Large intestine (tissue), 3 donors: ENCODE measurements around the gene PGM5. TPM values are rescaled to one million over a fixed set of nuclear protein-coding genes. Genes with fewer than 3 reads are reported as not detected.
A peak's percentile ranks its signal among the peaks of the same experiment; 100 is the strongest.

Source experiments
- DNase-seq, 2 donors: peaks; one replicate each; pipeline versions ENCODE4 v3.0.0 to v3.0.0-alpha.2; 2013
- H3K27ac ChIP-seq: one replicate; pipeline ENCODE4 v1.5.1; 2013; ENCODE audit warnings: low read length
- H3K27me3 ChIP-seq: 2 replicates; pipeline ENCODE4 v1.6.1; 2013; ENCODE audit warnings: low read length; ENCODE audit not compliant: control insufficient read depth, insufficient read depth
- H3K36me3 ChIP-seq: 2 replicates; pipeline ENCODE4 v1.6.1; 2013; ENCODE audit warnings: low read length; ENCODE audit not compliant: control insufficient read depth, insufficient read depth
- H3K4me1 ChIP-seq: one replicate; pipeline ENCODE4 v1.6.1; 2013; ENCODE audit warnings: low read length; ENCODE audit not compliant: control insufficient read depth, insufficient read depth
- H3K4me3 ChIP-seq: one replicate; pipeline ENCODE4 v1.5.1; 2013; ENCODE audit warnings: low read length
- H3K9me3 ChIP-seq: one replicate; pipeline ENCODE4 v1.6.1; 2013; ENCODE audit warnings: mild to moderate bottlenecking, low read depth, low read length, moderate library complexity; ENCODE audit not compliant: control insufficient read depth
- WGBS: methylation state at CpG from one replicate; pipeline ENCODE4 v1.1.5; 2013; ENCODE audit warnings: low lambda C conversion rate; ENCODE audit not compliant: insufficient coverage; 5-methylcytosine and 5-hydroxymethylcytosine counted together
- polyA plus RNA-seq: library from polyadenylated mRNA; unstranded; fragments of 120-200 nt; gene quantifications from one replicate; pipeline ENCODE4 v1.2.1, GENCODE V29; 2013

Gene PGM5
- polyA plus RNA-seq, 1 donor: 26.4 TPM

DNA sequence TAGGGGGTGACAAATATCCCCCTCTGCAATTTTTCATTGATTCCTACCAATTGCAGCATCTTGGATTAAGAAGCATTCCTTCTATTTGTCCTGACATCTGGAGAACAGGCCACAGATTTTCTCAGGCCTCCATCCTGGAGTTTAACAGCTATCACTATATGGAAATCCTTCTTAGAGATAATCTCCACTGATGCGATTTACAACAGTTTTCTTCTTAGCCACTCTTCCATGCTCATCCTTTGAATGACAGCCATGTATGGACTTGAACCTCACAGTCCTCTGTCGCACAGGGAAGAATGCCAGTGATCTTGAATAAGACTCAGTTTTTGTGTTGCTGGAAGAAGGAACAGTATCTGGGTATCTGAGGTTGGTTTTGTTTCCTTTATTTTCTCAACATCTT, 73.2 kb downstream of the PGM5 start:
- Histone ChIP-seq H3K9me3 (no peaks in the 10 kb centered on the region), H3K4me3 (no peak overlapping the region), H3K36me3 (no peaks in the 10 kb centered on the region), H3K27me3 (peaks cover 2% of the 10 kb centered on the region), H3K4me1 (no peaks in the 10 kb centered on the region), H3K27ac (no peak overlapping the region)
- no peak for DNase-seq
- WGBS: 80% methylated on average over 1 of the region's 2 CpGs

DNA sequence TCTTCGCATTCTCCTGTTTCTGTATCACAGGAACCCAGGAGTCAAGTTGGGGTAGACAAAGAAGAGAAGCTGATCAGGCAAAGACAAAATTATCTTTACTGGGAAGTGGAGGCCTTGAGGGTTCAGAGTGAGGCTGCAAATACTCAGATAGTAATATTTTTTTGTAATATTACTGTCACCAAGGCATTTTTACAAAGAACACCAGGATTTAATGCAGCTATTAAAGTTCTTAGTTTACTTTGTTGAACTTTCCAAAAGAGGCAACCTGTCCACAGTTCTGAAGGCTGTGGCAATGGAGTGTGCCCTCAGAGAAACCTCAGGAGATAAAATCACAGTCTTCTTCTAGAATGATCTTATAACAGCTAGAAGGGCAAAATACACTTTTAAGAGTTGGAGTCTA, 74.9 kb downstream of the PGM5 start:
- Histone ChIP-seq H3K9me3 (no peaks in the 10 kb centered on the region), H3K4me1 (no peaks in the 10 kb centered on the region), H3K4me3 (no peak overlapping the region), H3K36me3 (no peaks in the 10 kb centered on the region), H3K27me3 (no peaks in the 10 kb centered on the region), H3K27ac (no peak overlapping the region)
- no peak for DNase-seq
- WGBS: 100% methylated on average over 1 of the region's 1 CpG

DNA sequence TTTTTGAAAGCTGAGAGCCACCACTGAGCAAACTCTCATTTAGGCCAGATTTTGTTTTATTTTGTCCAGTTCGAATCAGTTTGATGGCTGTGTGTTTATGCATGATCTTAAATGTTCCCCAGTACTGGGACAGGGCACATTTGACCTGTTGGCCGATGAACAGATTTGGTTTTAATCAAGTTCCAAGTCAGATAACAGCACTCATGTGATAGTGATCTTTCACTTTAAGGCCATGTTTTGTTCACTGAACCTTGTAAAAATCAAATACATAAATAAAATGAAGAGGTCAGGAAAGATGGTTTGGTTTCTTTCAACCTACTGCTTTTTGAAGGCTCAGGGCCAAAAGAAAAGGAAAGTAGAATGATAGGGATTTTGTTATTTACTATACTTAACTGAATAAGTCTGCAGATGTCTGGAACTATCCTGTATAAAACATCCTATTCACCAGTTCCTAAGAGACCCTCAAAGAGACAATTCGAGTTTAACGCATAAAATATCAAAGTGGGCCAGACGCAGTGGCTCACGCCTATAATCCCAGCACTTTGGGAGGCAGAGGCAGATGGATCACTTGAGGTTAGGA, 77.2 kb downstream of the PGM5 start:
- no peaks in the 10 kb centered on the region for H3K27me3 ChIP-seq
- no CpG with 5 or more reads among the region's 6 CpGs for WGBS
- no peak overlapping the region for H3K27ac ChIP-seq
- no peak overlapping the region for H3K4me3 ChIP-seq
- H3K4me1 ChIP-seq: no peaks in the 10 kb centered on the region
- H3K36me3 ChIP-seq: no peaks in the 10 kb centered on the region
- no peaks in the 10 kb centered on the region for H3K9me3 ChIP-seq
- DNase-seq: no peak

DNA sequence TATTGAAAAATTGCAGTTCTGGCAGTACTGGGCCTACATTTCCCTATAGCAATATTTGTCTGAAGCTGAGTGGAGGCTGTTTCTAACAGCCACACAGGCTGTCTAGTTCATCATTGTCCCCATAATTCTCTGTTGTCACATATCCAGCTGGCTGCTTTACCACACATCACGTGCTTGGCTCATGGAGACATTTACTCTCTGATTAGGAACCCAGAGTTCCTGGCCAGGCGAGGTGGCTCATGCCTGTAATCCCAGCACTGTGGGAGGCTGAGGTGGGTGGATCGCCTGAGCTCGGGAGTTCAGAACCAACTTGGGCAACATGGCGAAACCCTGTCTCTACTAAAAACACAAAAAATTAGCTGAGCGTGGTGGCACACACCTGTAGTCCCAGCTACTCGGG, 81.4 kb downstream of the PGM5 start:
- no CpG with 5 or more reads among the region's 7 CpGs for WGBS

DNA sequence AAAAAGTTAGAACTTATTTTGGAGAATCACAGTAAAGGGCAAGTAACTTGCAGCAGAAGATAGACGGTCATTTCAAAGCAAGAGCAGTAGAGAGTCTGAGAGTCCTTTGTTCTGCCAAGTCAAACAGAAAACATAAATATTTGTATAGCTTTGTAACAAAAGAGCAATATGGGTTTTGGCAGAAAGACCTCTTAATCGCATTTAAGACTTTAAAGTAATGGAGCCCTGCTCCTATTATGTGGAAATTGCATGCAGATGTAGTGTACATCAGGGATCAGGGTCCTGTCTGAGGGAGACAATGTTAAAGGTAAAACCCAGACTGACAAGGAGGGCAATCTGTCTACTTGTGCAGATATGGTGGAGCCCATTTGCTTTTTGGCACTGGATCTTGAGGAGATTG, 87.2 kb downstream of the PGM5 start:
- Histone ChIP-seq H3K4me3 (no peak overlapping the region), H3K27ac (no peak overlapping the region), H3K27me3 (no peaks in the 10 kb centered on the region), H3K36me3 (no peaks in the 10 kb centered on the region), H3K4me1 (no peaks in the 10 kb centered on the region), H3K9me3 (peaks cover 7% of the 10 kb centered on the region)
- no CpG with 5 or more reads among the region's 2 CpGs for WGBS
- no peak for DNase-seq

More for the DNA sequence above, 81.4 kb downstream of the PGM5 start:
- Histone ChIP-seq H3K36me3 (no peaks in the 10 kb centered on the region), H3K4me3 (no peak overlapping the region), H3K4me1 (no peaks in the 10 kb centered on the region), H3K9me3 (peaks cover 7% of the 10 kb centered on the region), H3K27ac (no peak overlapping the region), H3K27me3 (no peaks in the 10 kb centered on the region)
- DNase-seq: no peak

DNA sequence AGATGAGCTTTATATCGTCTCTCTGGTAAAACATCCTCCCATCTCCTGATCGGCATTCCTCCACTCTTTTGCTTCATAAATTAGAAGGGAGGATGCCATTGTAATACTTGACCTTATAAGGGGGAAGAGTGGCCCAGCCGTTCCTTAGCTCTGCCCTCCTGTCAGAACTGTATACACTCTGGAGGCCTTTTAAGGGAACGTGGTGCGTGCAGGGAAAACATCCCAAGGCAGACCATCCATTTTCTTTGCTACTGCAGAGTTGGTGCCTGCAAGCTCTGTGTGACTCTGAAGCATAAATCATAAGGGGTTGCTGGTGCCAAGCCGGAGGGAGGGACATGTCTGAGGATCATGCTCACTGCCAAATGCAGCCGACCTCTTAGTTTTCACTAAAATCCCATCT, 90.4 kb downstream of the PGM5 start:
- DNase-seq: peak; percentile 24 to 48
- H3K36me3 ChIP-seq: no peaks in the 10 kb centered on the region
- peaks cover 4% of the 10 kb centered on the region for H3K27me3 ChIP-seq
- WGBS: no CpG with 5 or more reads among the region's 7 CpGs
- H3K4me3 ChIP-seq: no peak overlapping the region
- peaks cover under 1% of the 10 kb centered on the region for H3K9me3 ChIP-seq
- no peaks in the 10 kb centered on the region for H3K4me1 ChIP-seq
- no peak overlapping the region for H3K27ac ChIP-seq

DNA sequence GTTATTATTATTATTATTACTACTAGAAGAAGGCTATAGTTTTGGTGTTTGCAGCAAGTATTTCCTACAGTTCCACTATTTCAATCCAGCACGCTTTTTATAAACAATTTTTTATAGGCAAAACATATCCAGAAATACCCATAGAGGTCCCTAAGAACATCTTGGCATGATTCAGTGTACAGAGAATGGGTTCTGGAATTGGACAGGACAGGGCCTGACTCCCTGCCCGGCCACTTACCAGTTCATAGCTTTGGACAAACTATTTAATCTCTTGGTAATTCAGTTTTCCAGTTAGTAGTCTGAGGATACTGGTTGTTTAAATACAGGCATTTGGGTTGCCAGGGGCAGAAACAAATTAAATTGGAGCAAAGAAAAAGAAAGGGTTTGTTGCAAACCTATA, 91.2 kb downstream of the PGM5 start:
- no peaks in the 10 kb centered on the region for H3K4me1 ChIP-seq
- no peak overlapping the region for H3K4me3 ChIP-seq
- peak overlapping the region; percentile 23 for H3K27ac ChIP-seq
- no CpG with 5 or more reads among the region's 2 CpGs for WGBS
- no peaks in the 10 kb centered on the region for H3K9me3 ChIP-seq
- H3K27me3 ChIP-seq: peaks cover 4% of the 10 kb centered on the region
- no peaks in the 10 kb centered on the region for H3K36me3 ChIP-seq
- no peak for DNase-seq

DNA sequence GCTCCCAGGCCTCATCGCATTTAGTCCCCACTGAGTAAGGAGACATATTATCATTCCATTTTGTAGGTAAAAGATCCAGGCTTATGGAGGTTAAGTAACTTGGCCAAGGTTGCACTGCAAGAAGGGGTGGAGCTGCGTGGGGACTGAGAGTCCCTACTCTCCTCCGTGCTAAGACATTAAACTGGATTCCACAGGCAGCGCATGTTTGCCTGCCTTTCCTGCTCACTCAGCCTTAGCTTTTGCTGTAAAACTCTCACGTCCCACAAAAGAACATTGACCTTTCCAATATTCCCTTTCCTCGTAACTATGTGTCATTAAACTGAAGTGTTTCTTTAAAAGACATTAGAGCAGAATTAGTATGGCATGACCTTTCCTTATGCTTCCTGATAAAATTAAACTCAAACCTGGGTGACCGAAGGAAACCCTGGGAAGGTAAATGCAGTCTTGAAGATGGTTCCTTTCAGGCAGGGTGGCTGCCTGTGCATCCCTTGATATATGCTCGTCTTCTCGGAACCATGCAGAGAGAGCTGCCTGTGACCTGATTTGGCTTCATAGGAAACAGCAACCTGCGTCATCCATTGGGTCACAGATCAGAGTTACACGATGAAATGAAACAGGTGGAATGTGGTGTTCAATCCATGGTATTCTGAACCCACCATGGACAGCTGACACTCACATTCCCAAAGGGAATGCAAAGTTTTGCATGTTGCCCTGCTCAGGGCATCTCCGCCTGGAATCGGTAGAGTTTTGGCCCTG, 98.3 kb downstream of the PGM5 start:
- 90% methylated on average over 2 of the region's 13 CpGs for WGBS
- Histone ChIP-seq H3K4me3 (no peak overlapping the region), H3K27me3 (no peaks in the 10 kb centered on the region), H3K36me3 (no peaks in the 10 kb centered on the region), H3K9me3 (no peaks in the 10 kb centered on the region), H3K4me1 (no peaks in the 10 kb centered on the region), H3K27ac (no peak overlapping the region)
- DNase-seq: no peak

DNA sequence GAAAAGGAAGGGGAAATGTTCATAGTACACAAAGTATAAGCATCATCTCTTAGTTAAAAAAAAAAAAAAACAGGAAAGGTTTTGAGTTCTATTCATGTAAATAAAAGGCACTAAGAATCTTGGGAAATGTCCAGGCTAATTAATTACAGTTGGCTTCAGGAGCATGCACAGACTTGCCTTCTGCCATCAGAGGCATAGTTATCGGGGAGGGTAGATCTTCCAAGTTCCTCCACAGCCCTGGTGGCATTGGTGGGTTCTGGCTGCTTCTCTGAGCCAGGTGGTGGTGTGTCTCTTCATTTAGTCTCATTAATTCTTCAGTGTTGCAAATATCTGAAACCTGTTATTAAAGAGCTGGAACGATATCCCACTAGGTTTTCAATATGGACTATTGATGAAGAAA, 99.0 kb downstream of the PGM5 start:
- Histone ChIP-seq H3K4me3 (no peak overlapping the region), H3K4me1 (no peaks in the 10 kb centered on the region), H3K27ac (no peak overlapping the region), H3K27me3 (no peaks in the 10 kb centered on the region), H3K9me3 (no peaks in the 10 kb centered on the region), H3K36me3 (no peaks in the 10 kb centered on the region)
- no peak for DNase-seq
- 100% methylated on average over 1 of the region's 2 CpGs for WGBS

DNA sequence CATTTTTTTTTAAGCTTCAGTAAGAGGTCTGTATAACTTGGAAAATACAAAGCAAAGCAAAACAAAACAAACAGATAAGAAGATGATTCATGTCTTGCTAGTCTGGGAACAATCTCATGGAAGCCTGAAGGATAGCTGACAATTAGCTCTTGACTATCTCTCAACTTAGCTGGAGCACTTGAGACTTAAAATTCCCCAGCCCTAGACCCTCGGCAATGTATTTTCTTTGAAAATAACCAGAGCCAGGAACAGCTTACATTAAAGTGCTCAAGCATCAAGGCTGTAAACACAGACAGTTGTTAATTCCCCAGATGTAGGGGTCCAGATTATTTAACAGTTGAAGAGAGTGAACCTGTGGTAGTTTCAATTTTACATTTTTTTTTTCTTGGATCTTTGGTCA, 101.4 kb downstream of the PGM5 start:
- no peak for DNase-seq
- H3K4me1 ChIP-seq: no peaks in the 10 kb centered on the region
- H3K9me3 ChIP-seq: no peaks in the 10 kb centered on the region
- WGBS: no CpG with 5 or more reads among the region's 1 CpG
- H3K36me3 ChIP-seq: no peaks in the 10 kb centered on the region
- no peak overlapping the region for H3K4me3 ChIP-seq
- H3K27me3 ChIP-seq: no peaks in the 10 kb centered on the region
- no peak overlapping the region for H3K27ac ChIP-seq

DNA sequence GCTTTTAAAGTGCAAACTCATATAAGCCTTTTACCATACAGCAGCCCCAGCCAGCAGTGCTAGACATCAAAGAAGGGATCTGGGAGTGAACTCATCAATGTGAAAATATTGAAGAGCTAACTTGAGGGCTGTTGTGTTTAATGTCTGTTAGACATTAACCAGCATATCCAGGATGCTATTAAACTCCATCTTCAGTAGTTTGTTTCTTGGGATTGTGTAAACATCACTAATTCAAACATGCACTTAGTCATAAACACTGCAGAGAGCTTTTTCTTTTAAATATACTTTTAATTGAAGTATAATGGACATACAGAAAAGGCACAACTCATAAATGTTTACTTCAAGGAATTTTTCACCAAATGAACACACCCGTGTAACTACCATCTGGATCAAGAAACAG, 102.5 kb downstream of the PGM5 start:
- no peak for DNase-seq
- WGBS: no CpG with 5 or more reads among the region's 1 CpG

More for the DNA sequence above, 102.5 kb downstream of the PGM5 start:
- no peaks in the 10 kb centered on the region for H3K27me3 ChIP-seq
- no peaks in the 10 kb centered on the region for H3K36me3 ChIP-seq
- no peaks in the 10 kb centered on the region for H3K9me3 ChIP-seq
- no peaks in the 10 kb centered on the region for H3K4me1 ChIP-seq
- no peak overlapping the region for H3K4me3 ChIP-seq
- H3K27ac ChIP-seq: no peak overlapping the region
